ENCODE results near the gene ZNF398. TPM values are rescaled to one million over a fixed set of nuclear protein-coding genes. Genes with fewer than 3 reads are reported as not detected.

ZNF398 gene
- total and polyA plus RNA-seq, 8 donors = 2.4 to 8.0 (median 5.4) TPM

DNA sequence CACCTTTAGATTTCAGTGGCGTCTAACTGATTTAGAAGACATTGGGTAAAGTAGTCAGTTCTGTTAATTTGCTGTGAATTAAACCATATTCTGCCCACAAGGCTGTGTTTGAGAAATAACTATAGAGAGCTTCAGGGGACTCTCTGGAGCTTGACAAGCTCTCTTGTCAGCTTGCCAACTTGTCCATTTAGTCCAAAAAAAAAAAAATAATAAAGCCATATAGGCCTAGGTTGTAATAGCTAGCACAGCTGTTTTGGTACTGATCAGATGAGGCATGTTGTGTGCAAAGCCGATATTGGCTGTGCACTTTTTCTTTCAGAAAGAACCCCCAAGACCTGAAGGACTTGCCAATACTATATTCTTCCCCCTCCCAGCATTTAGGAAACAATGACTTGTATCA lies 27.9 kb downstream of the ZNF398 start:
- no peak for FAIRE-seq
- intact Hi-C loops (cut with DNase I) = no loop called here
- TF ChIP-seq, protein P1, sequence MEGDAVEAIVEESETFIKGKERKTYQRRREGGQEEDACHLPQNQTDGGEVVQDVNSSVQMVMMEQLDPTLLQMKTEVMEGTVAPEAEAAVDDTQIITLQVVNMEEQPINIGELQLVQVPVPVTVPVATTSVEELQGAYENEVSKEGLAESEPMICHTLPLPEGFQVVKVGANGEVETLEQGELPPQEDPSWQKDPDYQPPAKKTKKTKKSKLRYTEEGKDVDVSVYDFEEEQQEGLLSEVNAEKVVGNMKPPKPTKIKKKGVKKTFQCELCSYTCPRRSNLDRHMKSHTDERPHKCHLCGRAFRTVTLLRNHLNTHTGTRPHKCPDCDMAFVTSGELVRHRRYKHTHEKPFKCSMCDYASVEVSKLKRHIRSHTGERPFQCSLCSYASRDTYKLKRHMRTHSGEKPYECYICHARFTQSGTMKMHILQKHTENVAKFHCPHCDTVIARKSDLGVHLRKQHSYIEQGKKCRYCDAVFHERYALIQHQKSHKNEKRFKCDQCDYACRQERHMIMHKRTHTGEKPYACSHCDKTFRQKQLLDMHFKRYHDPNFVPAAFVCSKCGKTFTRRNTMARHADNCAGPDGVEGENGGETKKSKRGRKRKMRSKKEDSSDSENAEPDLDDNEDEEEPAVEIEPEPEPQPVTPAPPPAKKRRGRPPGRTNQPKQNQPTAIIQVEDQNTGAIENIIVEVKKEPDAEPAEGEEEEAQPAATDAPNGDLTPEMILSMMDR (IDR thresholded peaks at IDR 0.05) = no peak
- H3K27ac ChIP-seq = no peak overlapping the region
- H3K27me3 ChIP-seq = no peaks in the 10 kb centered on the region
- peaks cover 2 to 35% (median 10%) of the 10 kb centered on the region in 3 donors for H3K36me3 ChIP-seq
- WGBS, 2 donors = 85 to 94% methylated on average over 2 of the region's 2 CpGs
- H3K9me3 ChIP-seq = no peaks in the 10 kb centered on the region
- H3K4me1 ChIP-seq = no peaks in the 10 kb centered on the region
- no peak for DNase-seq
- no peak for ATAC-seq
- H3K4me3 ChIP-seq = no peak overlapping the region

DNA sequence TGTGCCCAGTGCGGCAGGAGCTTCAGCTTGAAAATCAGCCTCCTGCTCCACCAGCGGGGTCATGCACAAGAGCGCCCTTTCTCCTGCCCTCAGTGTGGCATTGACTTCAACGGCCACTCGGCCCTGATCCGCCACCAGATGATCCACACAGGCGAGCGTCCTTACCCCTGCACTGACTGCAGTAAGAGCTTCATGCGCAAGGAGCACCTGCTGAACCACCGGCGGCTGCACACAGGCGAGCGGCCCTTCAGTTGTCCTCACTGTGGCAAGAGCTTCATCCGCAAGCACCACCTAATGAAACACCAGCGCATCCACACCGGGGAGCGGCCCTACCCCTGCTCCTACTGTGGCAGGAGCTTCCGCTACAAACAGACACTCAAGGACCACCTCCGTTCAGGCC lies 32.0 kb downstream of the ZNF398 start:
- no peak overlapping the region for H3K27ac ChIP-seq
- intact Hi-C loops (cut with DNase I) = no loop called here
- 95 to 97% methylated on average over 19 of the region's 19 CpGs for WGBS, 2 donors
- H3K27me3 ChIP-seq = no peaks in the 10 kb centered on the region
- H3K9me3 ChIP-seq = no peaks in the 10 kb centered on the region
- ATAC-seq = no peak
- FAIRE-seq = no peak
- DNase-seq = peak in 1 of 6 donors; percentile 52
- peaks cover 2 to 45% (median 10%) of the 10 kb centered on the region in 3 donors for H3K36me3 ChIP-seq
- no peaks in the 10 kb centered on the region for H3K4me1 ChIP-seq
- TF ChIP-seq, protein P1 (IDR thresholded peaks at IDR 0.05) = no peak
- H3K4me3 ChIP-seq = no peak overlapping the region

DNA sequence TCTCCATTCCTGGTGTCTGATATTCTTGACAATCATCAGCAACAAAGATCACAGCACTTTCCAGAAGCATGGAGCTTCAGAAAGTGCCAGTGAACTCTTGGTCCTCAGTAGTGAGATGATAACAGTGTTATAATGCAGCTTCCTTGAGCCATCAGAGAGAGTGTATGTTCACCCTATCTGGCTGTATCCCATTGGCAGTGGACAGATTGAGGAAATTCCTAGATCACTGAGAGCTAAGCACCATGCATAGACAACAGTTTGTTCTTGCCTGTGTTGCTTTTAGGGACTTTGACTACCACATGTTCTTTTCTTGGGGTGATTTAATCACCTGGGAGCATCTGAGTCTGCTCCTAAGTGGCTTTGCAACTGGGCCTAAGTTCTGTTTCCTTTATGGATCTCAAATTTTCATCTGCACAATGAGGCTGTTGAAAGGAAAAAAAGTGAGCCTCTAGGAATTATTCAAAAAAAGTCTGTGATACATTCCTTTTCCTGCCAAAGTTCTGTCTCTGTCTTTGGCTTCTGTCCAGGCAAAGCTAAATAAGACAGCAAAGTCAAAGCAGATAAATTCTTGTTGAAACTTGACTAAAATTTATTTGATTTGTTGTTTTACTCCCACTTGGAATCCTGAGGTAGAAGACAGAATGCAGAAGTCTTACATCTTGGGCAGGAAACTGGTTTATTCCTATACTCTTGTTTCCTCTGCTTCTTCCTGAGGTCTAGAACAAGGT lies 33.6 kb downstream of the ZNF398 start:
- TF ChIP-seq, protein P1 (IDR thresholded peaks at IDR 0.05) = no peak
- FAIRE-seq (no peak), DNase-seq (no peak), ATAC-seq (no peak)
- Histone ChIP-seq H3K36me3 (peaks cover 2 to 45% (median 10%) of the 10 kb centered on the region in 3 donors), H3K4me1 (no peaks in the 10 kb centered on the region), H3K9me3 (no peaks in the 10 kb centered on the region), H3K27ac (no peak overlapping the region), H3K27me3 (no peaks in the 10 kb centered on the region), H3K4me3 (no peak overlapping the region)
- intact Hi-C loops (cut with DNase I) = no loop called here

DNA sequence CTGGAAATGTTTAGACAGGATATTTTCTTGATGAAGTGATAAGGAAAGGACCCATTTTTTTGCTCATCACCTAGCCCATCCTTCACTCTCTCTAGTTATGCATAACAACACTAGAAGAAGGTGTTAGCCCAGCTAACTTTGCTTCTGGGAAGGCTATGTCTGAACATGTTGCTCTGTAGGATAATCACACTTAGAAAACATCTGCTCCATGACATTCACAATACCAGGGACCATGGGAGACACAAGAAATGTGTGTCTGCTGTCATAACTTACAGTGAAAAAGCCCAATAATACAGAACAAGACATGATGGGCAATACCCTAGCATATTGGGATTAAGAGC lies 34.2 kb downstream of the ZNF398 start:
- DNase-seq (no peak), ATAC-seq (no peak), FAIRE-seq (no peak)
- no peaks in the 10 kb centered on the region for H3K27me3 ChIP-seq
- H3K36me3 ChIP-seq = peaks cover 2 to 41% (median 10%) of the 10 kb centered on the region in 3 donors
- no peak overlapping the region for H3K27ac ChIP-seq
- H3K9me3 ChIP-seq = no peaks in the 10 kb centered on the region
- H3K4me3 ChIP-seq = no peak overlapping the region
- TF ChIP-seq, protein P1 (IDR thresholded peaks at IDR 0.05) = no peak
- no peaks in the 10 kb centered on the region for H3K4me1 ChIP-seq
- intact Hi-C loops (cut with DNase I) = no loop called here

DNA sequence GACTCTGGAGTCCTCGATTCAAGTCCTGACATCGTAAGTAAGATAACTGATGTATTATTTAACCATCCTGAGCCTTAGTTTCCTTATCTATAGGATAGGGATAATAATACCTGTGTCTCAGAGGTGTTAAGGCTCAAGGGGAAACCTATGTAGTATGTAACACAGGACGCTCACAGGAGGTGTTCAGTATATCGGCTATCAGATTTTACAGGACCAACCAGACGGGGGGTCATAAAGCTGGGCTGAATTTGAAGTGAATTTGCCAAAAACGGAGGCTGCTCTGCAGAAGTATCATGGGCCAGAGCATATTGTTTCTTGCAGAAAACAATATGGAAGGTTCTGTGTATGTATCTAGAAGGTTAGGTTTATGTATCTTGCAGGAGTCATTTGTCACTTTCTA lies 37.0 kb downstream of the ZNF398 start:
- TF ChIP-seq, protein P1 (IDR thresholded peaks at IDR 0.05) = no peak
- FAIRE-seq (no peak), ATAC-seq (no peak), DNase-seq (no peak)
- Histone ChIP-seq H3K9me3 (no peaks in the 10 kb centered on the region), H3K27ac (no peak overlapping the region), H3K36me3 (peaks cover 2 to 21% (median 3%) of the 10 kb centered on the region in 3 donors), H3K4me3 (no peak overlapping the region), H3K27me3 (no peaks in the 10 kb centered on the region), H3K4me1 (no peaks in the 10 kb centered on the region)
- intact Hi-C loops (cut with DNase I) = no loop called here
- 89 to 92% methylated on average over 6 of the region's 6 CpGs for WGBS, 2 donors
